ENCODE data around the gene DUOX1. TPM values are rescaled to one million over a fixed set of nuclear protein-coding genes. Genes with fewer than 3 reads are reported as not detected.

The DUOX1 gene
- polyA plus RNA-seq, 1 of the 3 experiments (the other 2 are of a cell fraction): not detected

DNA sequence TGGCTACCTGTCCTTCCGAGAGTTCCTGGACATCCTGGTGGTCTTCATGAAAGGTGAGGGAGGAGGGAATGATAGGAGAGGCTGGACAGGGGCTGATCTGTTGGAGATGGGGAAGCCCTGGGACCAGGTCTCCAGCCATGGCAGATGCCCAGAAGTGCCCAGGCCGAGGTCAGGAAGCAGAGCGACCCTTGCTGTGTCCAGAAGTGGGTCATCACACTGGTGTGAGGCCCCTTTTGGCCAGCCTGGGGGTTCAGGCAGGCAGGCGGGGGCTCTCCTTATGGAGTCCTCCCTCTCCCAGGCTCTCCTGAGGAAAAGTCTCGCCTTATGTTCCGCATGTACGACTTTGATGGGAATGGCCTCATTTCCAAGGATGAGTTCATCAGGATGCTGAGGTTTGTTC lies 17.8 kb downstream of the DUOX1 start:
- H3K27ac ChIP-seq (ENCODE audit: low read depth in 2 of 2, low read length in 1 of 2): no peak overlapping the region
- CTCF ChIA-PET: interaction anchor here (0.8 to 4.3 kb wide), 3 partner anchors 10 to 58 kb away, joined by 3 to 25 read pairs (median 12); no protein-coding TSS in a partner anchor
- no peaks in the 10 kb centered on the region for H3F3A ChIP-seq (replicated peaks; ENCODE audit: insufficient read depth)
- no peak for DNase-seq
- H3K9me3 ChIP-seq: no peaks in the 10 kb centered on the region
- peaks cover 12 to 13% of the 10 kb centered on the region in 2 experiments; a peak in 3 of 4 replicates for H3K4me1 ChIP-seq (ENCODE audit: control insufficient read depth in 1 of 2, insufficient read depth in 2 of 2, low read depth in 1 of 2, low read length in 1 of 2)
- H4K20me1 ChIP-seq (ENCODE audit: insufficient read depth): no peaks in the 10 kb centered on the region
- no peaks in the 10 kb centered on the region for H3K9me2 ChIP-seq
- WGBS (ENCODE audit: low lambda C conversion rate): 100% methylated on average over 3 of the region's 7 CpGs
- no peak overlapping the region for H3K4me2 ChIP-seq
- no peak overlapping the region for H3K4me3 ChIP-seq (ENCODE audit: low read depth in 2 of 2, low read length in 1 of 2)
- TF ChIP-seq MXI1 (IDR thresholded peaks at IDR 0.05; ENCODE audit: low read depth, low read length) (no peak), NFIC (IDR thresholded peaks at IDR 0.05; ENCODE audit: borderline replicate concordance) (no peak), RXRA (IDR thresholded peaks at IDR 0.05; ENCODE audit: borderline replicate concordance, low read depth) (no peak), TAF1 (IDR thresholded peaks at IDR 0.05; ENCODE audit: borderline replicate concordance, low read depth, low read length) (no peak), ZBTB33 (IDR thresholded peaks at IDR 0.05; ENCODE audit: borderline replicate concordance, low read depth) (no peak), CTCF (IDR thresholded peaks at IDR 0.05) (no peak), GATA2 (CRISPR knock-in tag; IDR thresholded peaks at IDR 0.05) (no peak), ELF1 (IDR thresholded peaks at IDR 0.05) (no peak), JUND (IDR thresholded peaks at IDR 0.05) (no peak), NRF1 (IDR thresholded peaks at IDR 0.05; ENCODE audit: low read depth, low read length) (no peak), USF1 (IDR thresholded peaks at IDR 0.05; ENCODE audit: borderline replicate concordance, low read depth) (no peak), RFX5 (IDR thresholded peaks at IDR 0.05; ENCODE audit: low read length) (no peak), SMC3 (IDR thresholded peaks at IDR 0.05; ENCODE audit: low read depth, low read length) (no peak)
- H3K36me3 ChIP-seq (replicated peaks in 1 of 2; ENCODE audit: control insufficient read depth in 1 of 2, insufficient read depth in 2 of 2, low read length in 1 of 2): peaks cover 0 to 3% of the 10 kb centered on the region in 2 experiments
- H3K27me3 ChIP-seq (ENCODE audit: insufficient read depth): no peaks in the 10 kb centered on the region
- H2AFZ ChIP-seq (ENCODE audit: low read depth): no peak overlapping the region
- no peak overlapping the region for H3K9ac ChIP-seq
- H3K79me2 ChIP-seq (ENCODE audit: insufficient read depth): no peaks in the 10 kb centered on the region
- POLR2A ChIA-PET: interaction anchor here (1.5 kb wide), 1 partner anchor 40 kb away, joined by 4 read pairs; the partner anchor contains the start of gene SHF
